ENCODE results near the gene POLL.
A peak's percentile ranks its signal among the peaks of the same experiment; 100 is the strongest.

Gene POLL

DNA sequence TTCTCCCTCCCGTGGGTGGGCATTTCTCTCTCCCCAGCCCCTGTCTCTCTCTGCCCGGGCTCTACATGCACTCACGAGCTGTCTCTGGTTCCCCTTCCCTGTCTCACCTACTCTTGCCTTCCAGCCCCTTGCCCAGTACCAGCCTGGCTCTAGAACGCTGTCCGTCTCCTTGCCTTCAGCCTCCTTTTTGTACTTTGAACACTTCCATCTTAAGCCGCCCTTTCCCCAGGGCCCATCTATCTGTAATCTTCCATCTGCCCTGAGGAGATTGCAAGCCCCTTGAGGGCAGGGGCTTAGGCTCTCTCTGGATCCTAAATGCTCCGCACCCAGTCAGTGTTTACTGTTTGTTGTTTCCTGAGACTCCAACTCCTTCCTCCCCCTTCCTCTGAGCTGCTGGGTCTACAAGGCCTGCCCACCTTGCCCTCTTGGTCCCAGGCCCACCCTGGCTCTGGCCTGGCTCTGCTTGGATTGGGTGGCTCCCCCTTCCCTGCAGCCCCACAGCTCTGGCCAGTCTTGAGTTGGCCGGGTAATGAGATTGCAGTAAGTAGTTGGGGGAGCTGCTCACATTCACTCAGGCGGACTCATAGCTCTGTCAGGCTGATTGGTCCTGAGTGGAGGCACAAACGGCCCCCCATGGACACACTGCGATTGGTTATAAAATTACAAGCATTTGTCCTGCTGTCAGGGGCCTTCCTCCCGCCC lies 28.3 kb downstream of the POLL start:
- DNase-seq = no peak

- DNase-seq = no peak
Observed at GRCh38 chr10:101558671-101559595, 29.1 kb downstream of the POLL start.

- DNase-seq = peak in 1 of 5 donors; percentile 48
Observed at GRCh38 chr10:101558204-101558603, 29.9 kb downstream of the POLL start.

DNA sequence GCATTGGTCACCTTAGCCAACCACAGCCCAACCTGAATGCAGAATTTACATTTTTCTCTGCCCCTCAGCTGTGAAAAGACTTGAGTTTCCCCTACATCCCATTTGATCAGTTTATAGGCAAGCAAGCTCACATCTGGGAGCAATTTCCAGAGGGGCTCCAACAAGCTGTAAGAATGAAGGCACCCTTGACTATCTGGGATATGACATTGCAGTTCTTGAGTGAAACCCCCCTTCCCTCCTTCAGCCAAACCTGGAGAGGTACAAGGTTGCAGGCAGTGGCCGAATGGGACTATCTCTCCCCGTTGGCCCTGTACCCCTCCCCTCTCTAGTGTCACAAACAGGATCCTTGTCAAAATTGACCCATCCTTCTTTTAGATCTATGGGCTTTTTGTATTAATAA lies 30.5 kb downstream of the POLL start:
- DNase-seq = no peak

GRCh38 chr10:101552442-101552841 lies 35.6 kb downstream of the POLL start:
- DNase-seq = no peak

GRCh38 chr10:101550965-101551364 lies 37.1 kb downstream of the POLL start:
- no peak for DNase-seq

- DNase-seq = no peak
Observed at GRCh38 chr10:101545898-101546297, 42.2 kb downstream of the POLL start.

DNA sequence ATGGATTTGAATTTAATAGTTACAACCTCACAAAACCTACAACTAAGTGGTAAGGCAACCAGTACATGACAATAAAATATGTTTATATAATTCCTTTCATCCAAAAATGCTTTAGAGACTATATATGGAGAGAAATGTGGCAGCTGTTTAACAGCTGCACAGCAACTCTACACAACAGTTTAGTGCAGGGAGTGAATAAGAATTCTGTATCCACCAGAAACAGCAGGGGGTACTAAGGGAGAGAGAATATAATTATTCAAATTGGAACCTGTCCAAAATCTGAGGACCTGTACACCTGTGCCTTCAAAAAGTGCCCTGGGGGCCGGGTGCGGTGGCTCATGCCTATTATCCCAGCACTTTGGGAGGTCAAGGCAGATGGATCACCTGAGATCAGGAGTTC lies 49.6 kb downstream of the POLL start:
- DNase-seq = no peak

- DNase-seq = peak in 1 of 5 donors; percentile 33
Observed at GRCh38 chr10:101536800-101537199, 51.3 kb downstream of the POLL start.

- no peak for DNase-seq
Observed at GRCh38 chr10:101535949-101536348, 52.1 kb downstream of the POLL start.

DNA sequence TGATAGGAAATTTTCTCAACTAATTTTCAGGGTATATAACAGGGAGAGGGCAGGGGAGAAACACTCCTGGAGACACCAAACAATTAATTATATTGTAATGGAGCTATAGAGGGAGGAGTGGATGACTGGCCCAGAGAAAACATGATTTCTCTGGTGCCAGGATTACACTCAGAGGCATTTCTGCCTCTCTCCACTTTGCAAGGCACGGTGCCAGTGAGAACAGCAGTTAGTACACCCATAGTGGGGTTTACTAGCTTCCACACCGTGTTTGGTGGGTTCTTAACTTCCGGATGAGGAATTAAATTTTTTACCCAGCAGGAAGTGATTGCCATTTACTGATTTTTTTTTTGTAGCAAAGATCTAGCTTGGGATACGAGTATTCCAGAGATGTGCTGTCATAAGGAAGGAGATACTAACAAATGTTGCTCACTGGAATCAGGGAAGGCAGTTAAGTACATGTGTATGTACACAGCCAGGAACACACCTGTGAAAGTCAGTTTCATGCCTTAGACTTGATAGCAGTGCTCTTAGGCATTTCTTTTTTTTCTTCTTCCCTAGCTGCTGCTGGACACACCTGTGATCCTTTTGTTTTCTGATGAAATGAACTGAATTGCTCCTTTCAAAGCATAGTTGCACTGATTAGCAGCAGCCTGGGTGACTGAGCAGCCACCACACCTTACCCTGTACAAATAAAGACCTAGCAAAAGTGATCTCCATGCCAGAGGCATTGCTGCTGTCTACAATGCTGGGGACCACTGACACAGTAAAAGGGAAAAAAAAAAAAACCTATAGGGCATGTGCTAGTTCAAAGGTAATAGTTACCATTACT lies 58.1 kb downstream of the POLL start:
- DNase-seq = no peak

DNA sequence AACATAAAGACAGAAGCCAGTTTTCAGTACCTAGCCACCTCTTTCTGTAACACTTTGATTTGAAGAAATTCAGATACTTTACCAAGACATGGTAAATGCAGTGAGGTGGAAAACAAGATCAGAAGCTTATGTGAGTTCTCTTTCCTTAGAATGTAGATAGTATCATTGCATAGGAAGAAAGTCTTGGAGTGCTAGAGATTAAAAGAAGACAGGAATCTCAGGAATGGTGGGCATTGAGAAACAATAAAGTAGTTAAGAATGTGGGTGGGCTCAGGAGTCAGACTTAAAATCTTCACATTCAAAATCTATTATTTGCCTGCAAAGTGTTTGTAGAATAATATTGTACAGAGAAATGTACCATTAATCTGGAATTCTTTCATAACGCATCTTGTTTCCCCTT lies 58.9 kb downstream of the POLL start:
- no peak for DNase-seq
